ENCODE results near the gene POLA2.

DNA sequence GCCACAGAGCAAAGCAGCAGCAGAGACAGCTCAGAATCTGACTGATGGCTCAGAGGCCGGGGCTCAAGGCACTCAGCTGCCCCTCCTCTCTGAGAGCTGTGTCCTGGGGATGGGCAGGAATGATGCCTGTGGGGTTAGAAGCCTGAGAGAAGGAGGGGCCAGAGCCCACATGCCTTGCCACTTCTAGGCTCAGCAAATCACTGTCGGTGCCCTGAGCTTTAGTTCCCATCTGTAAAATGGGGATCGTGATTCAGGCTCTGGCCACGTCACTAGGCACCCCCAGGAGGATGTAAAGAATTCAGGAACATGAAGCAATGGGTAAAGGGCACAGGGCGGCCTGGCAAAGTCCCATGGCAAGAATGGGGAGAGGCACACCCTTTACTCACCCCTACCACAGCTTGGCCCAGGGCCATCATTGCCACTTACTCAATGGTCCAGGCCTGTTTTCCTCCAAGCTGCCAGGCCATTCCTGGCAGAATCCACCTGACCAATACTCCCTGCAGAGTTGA, 49.5 kb downstream of the POLA2 start:
- TF ChIP-seq, protein P1, sequence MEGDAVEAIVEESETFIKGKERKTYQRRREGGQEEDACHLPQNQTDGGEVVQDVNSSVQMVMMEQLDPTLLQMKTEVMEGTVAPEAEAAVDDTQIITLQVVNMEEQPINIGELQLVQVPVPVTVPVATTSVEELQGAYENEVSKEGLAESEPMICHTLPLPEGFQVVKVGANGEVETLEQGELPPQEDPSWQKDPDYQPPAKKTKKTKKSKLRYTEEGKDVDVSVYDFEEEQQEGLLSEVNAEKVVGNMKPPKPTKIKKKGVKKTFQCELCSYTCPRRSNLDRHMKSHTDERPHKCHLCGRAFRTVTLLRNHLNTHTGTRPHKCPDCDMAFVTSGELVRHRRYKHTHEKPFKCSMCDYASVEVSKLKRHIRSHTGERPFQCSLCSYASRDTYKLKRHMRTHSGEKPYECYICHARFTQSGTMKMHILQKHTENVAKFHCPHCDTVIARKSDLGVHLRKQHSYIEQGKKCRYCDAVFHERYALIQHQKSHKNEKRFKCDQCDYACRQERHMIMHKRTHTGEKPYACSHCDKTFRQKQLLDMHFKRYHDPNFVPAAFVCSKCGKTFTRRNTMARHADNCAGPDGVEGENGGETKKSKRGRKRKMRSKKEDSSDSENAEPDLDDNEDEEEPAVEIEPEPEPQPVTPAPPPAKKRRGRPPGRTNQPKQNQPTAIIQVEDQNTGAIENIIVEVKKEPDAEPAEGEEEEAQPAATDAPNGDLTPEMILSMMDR (conservative IDR thresholded peaks at IDR 0.05 in 1 of 2, IDR thresholded peaks at IDR 0.05 in 1 of 2; ENCODE audit: extremely low read depth in 1 of 2, insufficient read depth in 1 of 2, low read depth in 1 of 2, low read length in 2 of 2), result no peak
- no peak for TF ChIP-seq EZH2 (IDR thresholded peaks at IDR 0.05; ENCODE audit: borderline replicate concordance, low read length)

Data from mammary epithelial cell (primary cell).